DMS114 treated with DMSO at 0.1 percent for 48 hours (cell line): ENCODE results near the gene ZNF552.
"Not testable (repeated sequence)": the region's sequence is repeated elsewhere in the genome, so short reads cannot be mapped to it uniquely, and the experiment has no call there.

ENCODE experiments used
- DNase-seq: peaks from one replicate; lab custom pipeline; 2025; ENCODE audit not compliant: unreplicated experiment; lab: John Stamatoyannopoulos, UW

ZNF552 gene

GRCh38 chr19:57819475-57820148, 4.9 kb upstream of the ZNF552 start:
- DNase-seq: peak; percentile 89

GRCh38 chr19:57818378-57818777, 3.7 kb upstream of the ZNF552 start:
- no peak for DNase-seq

- DNase-seq: no peak
Observed at GRCh38 chr19:57817976-57818375, 3.3 kb upstream of the ZNF552 start.

GRCh38 chr19:57816652-57817051, 1.9 kb upstream of the ZNF552 start:
- no peak for DNase-seq

GRCh38 chr19:57815247-57816075, 748 bp upstream of the ZNF552 start:
- no peak for DNase-seq

- DNase-seq: no peak
Observed at GRCh38 chr19:57813919-57814504, 701 bp downstream of the ZNF552 start.

- not testable (repeated sequence) for DNase-seq
Observed at GRCh38 chr19:57812975-57813820, 1.5 kb downstream of the ZNF552 start.

DNA sequence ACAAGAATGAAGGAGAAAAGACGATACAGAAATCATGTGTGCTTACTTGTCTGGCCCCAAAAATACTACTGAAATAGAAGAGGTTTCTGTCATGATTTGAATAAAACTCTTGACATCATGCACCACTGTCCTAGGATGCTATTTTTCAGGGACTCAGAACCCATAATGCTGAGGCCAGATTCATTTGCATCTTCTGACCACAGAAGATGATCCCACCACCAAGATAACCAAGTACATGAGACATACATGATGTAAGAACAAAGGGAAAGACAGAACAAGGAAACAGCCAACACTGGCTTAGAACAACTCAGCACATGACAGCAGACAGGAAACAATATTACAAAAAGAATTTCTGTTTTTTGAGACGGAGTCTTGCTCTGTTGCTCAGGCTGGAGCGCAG, 2.5 kb downstream of the ZNF552 start:
- no peak for DNase-seq

- DNase-seq: not testable (repeated sequence)
Observed at GRCh38 chr19:57810410-57811295, 4.1 kb downstream of the ZNF552 start.

GRCh38 chr19:57807541-57807940, 7.2 kb downstream of the ZNF552 start:
- DNase-seq: no peak

GRCh38 chr19:57803594-57804325, 11.0 kb downstream of the ZNF552 start:
- peak; percentile 34 for DNase-seq

DNA sequence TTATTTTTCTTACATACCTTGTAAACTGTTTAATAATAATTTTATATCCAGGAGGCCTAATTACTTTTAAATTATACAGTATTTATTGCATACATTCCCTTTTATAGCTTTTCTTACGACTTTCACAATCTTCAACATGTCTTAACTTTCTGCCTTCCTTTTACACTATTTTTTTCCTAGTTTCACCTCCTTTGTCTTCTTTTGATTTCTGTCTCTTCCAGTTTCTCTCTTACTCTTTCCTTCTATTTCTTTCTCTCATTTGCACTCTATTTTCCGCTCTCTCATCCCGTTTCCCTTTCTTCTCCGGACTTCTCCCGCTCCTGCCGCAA, 11.5 kb downstream of the ZNF552 start:
- peak; percentile 28 for DNase-seq

GRCh38 chr19:57802269-57802668, 12.4 kb downstream of the ZNF552 start:
- no peak for DNase-seq

DNA sequence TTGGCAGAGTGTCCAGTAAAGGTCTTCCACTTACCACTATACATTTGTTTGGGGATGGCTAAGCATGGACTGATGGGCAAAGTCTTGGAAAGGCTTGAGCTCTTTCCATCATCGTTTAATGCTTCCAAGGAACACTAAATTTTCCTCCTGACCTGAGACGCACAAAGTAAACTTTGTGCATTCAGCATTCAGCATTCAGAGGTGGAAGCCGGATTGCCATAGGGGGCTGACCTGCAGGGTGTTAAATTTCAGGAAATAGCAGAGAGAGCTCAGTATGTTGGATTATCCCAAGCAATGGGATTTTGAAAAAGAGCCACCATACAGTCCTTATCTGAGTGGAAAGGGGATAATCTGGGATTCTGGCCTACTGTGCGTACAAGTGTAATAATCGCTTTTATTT, 14.0 kb downstream of the ZNF552 start:
- no peak for DNase-seq

DNA sequence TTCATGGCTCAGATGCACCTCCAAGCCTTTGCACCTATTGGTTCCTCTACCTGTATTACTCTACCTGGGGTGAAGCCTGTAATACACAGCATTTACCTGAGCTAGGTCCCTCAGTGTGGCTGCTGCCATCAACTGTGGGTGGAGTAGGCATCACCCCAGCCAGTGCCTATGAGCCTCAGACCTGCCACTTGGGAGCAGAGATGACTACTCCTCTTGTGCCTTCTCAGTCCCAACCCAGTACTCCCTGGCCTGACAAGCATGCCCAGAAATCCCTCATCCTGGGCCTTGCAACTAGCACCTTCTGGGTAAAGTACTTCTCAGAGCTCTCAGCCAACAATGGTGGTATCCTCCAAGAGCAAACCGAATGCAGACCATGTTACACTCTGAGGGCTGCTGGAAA, 18.1 kb downstream of the ZNF552 start:
- DNase-seq: not testable (repeated sequence)

GRCh38 chr19:57789288-57789687, 25.4 kb downstream of the ZNF552 start:
- DNase-seq: no peak

DNA sequence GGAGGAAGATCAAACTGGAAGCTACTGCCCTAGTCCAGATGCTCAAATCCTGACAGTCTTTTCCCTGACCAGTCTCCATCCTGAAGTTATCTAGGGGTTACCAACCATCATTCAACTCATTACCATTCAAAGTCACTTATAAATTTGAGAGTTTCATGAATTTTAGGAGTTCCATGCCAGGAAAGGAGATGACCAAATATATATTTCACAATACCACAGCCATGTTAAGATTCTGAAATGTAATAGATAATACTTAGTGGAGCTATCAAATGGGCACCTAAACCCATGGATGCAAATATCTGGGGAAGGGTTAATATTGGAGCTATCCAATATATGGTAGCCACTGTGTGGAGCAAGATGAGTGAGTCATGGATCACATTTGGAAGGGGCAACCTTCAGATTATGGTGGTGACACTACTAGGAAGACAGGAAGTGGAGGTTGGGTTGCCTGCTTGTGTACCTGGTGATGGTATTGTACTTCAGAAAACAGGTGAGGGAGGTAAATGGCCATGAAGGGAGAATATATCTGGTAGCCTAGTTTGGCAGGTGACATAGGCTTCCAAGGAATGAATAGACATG, 26.5 kb downstream of the ZNF552 start:
- no peak for DNase-seq

- DNase-seq: no peak
Observed at GRCh38 chr19:57786906-57787305, 27.8 kb downstream of the ZNF552 start.

GRCh38 chr19:57786286-57786685, 28.4 kb downstream of the ZNF552 start:
- DNase-seq: no peak
